Activated gamma-delta T cell (primary cell): ENCODE results near the gene PIBF1.
"Not testable (repeated sequence)": the region's sequence is repeated elsewhere in the genome, so short reads cannot be mapped to it uniquely, and the experiment has no call there.

Source experiments
- DNase-seq: peaks from one replicate; lab custom pipeline; 2025; lab: John Stamatoyannopoulos, UW

The PIBF1 gene

GRCh38 chr13:73011751-73012150, 229.8 kb downstream of the PIBF1 start:
- no peak for DNase-seq

DNA sequence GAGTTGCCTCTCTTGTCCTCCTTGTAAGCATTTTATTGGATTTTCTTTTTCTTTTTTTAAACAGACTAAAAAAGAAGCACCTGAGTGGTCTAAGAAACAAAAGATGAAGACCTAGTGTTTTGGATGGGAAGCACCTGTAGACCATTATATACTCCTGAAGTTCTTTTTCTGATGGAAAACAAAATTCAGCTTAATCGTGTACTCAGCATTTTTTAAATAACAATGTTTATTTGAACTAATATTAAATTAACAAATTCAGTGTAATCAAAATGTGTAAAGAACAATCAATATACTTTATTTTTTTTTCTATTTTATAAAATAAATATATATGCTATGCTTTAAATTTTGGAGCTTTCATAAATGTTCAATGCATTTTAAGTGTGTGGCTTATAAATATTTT, 233.9 kb downstream of the PIBF1 start:
- DNase-seq: no peak

- DNase-seq: no peak
Measured at GRCh38 chr13:73018336-73018735, 236.4 kb downstream of the PIBF1 start.

DNA sequence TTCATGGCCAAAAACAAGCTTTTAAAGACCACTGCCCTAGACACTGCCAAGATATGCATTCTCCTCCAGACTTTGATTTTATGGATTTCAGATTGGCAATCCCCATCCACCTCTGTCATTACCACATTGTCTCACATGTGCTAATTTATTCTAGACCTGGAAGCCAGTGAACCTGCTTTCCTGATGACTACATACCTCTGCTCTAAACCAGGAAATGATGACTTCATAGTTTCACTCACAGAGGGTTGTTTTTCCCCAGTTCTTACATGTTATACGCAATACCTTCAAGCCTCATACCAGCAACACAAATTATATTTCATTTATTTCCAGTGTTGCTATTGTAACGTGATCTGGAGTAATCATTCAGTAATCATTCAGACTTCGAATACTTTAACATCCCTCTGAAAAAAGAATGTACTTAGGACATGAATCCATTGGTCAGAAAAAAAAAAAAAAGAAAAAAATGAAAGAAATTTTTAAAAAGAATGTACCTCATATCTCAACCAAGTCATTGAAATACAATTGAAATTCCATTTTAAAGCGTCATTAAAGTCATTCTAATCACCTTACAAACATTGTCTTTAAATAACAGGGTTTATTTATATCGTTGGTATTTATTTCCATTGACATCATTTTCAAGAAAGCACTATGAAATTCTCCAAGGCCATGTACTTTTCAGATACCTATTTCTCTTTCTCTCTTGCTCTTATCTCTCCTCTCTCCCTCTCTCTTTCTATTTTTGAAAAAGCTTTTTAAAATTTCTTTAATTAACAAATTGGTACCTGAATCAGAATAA, 243.5 kb downstream of the PIBF1 start:
- DNase-seq: no peak

DNA sequence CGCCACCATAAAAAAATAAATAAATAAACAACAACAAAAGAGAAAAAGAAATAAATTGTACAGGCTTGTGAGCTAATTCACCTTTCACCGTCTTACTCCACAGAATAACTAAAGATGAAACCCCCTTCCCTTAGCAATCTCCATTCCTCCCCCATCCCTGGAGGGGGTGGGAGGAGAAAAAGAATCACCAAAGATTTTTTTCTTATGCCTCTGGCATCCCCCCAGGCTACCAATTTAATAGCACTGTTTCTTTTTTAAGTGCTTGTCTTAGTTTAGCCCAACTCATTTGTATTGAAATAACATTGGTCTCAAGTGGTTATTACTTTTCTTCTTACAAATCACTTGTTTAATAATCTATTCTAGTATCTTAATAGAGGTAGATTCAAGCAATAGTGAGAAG, 253.0 kb downstream of the PIBF1 start:
- no peak for DNase-seq

DNA sequence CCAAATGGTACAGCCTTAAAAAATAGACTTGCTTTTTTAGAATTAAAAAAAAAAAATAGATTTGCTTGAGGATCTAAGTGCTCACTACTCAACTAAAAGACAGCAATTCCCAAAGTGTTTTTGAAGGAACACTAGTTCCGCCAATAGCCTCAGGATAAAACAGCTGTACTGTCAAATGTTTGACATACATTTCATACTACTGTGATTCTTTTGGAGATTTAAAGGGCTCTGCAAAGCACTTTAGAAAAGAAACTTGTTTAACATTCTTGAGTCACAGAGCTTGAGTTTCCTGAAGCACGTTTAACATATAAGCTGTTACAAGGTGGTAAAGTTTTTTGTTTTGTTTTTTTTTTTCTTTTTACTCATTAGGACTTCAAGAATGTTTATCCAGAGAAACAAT, 253.7 kb downstream of the PIBF1 start:
- no peak for DNase-seq

DNA sequence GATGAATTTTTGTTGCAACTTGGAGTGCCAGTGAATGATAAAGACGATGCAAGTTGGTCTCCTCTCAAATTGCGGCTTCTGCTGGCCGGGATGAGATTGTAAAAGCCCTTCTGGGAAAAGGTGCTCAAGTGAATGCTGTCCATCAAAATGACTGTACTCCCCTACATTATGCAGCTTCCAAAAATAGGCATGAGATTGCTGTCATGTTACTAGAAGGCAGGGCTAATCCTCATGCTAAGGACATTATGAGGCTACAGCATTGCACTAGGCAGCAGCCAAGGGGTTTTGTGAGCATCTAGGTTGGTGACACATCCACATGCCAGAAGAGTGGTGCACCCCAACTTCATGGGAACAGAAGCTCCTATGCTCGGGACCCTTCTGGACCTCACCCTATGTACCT, 254.6 kb downstream of the PIBF1 start:
- DNase-seq: no peak

GRCh38 chr13:73038064-73038463, 256.1 kb downstream of the PIBF1 start:
- no peak for DNase-seq

- no peak for DNase-seq
Measured at GRCh38 chr13:73039201-73040108, 257.5 kb downstream of the PIBF1 start.

GRCh38 chr13:73040484-73040883, 258.6 kb downstream of the PIBF1 start:
- no peak for DNase-seq

DNA sequence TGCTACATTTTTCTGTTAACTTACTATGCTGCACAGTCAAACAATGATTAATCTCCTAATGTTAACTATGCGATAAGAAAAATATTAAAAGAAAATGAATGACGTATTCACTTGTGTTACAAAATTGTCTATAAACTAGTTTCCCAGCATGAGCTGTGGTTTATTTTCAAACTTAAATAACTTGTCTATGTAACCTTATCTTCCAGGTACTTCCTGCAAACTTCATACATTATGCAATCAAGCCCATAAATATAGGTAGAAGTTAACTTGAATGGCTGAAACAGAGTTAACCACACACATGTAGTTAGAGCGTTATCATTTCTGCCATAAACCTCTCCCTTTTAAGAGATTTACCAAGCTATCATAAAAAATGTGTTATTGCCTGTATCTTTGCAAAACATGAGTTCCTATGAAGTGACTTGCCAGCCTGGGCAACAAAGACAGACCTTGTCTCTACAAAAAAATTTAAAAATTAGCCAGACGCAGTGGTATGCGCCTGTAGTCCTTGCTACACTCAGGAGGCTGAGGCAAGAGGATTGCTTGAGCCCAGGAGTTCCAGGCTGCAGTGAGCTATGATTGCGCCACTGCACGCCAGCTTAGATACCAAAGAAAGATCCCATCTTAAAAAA, 259.1 kb downstream of the PIBF1 start:
- no peak for DNase-seq

- no peak for DNase-seq
Measured at GRCh38 chr13:73045031-73045430, 263.1 kb downstream of the PIBF1 start.

DNA sequence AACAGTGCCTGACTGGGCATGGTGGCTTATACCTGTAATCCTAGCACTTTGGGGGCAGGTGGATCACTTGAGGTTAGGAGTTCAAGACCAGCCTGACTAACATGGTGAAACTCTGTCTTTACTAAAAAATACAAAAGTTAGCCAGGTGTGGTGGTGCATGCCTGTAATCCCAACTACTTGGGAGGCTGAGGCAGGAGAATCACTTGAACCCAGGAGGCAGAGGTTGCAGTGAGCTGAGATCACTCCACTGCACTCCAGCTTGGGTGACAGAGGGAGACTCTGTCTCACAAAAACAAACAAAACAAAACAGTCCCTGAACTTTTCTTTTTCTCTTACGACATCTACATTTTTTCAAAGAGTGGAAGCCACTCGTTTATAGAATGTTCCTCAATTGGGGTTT, 266.7 kb downstream of the PIBF1 start:
- DNase-seq: not testable (repeated sequence)

DNA sequence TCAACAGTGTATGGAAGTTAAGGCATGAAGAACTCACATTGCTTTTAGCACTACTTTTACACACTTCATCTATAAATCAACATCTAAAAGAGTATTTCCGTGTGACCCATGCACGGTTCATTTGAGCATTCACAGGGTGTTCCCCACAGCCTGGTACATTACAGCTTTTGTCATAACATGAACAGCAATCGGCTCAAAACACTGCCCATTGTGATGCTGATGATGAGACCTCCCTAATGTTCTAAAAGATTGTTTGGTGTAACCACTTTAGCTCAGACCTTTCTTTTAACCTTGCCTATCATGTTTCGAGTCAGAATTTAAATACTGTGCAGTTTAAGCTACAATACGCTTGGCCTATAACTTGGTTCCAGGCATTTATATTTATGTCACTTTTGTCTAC, 272.8 kb downstream of the PIBF1 start:
- no peak for DNase-seq

- DNase-seq: no peak
Measured at GRCh38 chr13:73055813-73056564, 274.1 kb downstream of the PIBF1 start.

GRCh38 chr13:73056565-73056962, 274.6 kb downstream of the PIBF1 start:
- DNase-seq: no peak

DNA sequence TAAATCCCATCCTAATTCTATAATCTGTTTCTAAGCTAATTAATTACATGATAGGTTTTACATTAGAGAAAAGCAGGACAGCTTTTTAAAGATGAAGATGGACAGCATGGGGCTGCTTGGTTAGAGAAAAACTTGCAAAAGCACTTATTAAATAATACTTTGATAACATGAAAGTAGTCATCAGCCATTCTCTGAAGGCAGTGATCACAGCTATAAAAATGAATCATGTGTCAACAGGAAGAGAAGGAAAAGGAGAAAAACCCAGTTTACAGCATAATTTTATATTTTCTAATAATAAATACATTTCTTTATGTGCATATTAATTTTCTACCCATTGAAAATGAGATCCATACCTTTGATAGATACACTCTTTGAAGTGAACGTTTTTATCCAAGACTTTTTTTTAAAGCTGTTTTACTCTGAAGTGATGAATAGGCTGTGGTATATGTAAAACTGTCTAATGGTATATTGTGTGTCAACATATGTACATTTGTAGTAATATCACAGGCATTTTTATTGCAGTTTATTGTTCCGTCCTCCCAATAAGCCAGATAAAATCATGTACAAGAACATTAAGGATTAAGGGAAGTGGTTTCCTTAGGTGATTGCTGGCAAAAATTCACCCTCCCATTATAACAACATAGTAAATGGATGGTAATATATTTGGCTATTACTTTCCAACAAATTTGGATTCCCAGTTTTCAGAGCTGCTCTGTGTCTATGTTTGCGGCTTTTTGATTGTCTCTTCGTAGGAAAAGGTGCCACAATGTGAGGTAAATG, 275.5 kb downstream of the PIBF1 start:
- DNase-seq: no peak

DNA sequence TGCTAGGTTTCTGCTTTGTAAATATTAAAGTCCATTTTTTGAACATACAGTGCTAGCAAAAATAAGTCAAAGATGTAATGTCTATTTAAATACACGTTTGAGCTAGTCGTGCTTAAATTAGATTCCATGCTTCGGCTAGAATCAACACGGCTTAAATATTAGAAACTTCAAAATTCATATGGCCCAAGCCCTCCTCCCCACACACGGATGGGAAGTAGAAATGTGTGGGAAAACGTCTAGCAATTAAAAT, 276.1 kb downstream of the PIBF1 start:
- DNase-seq: no peak

GRCh38 chr13:73058432-73058735, 276.5 kb downstream of the PIBF1 start:
- DNase-seq: no peak

DNA sequence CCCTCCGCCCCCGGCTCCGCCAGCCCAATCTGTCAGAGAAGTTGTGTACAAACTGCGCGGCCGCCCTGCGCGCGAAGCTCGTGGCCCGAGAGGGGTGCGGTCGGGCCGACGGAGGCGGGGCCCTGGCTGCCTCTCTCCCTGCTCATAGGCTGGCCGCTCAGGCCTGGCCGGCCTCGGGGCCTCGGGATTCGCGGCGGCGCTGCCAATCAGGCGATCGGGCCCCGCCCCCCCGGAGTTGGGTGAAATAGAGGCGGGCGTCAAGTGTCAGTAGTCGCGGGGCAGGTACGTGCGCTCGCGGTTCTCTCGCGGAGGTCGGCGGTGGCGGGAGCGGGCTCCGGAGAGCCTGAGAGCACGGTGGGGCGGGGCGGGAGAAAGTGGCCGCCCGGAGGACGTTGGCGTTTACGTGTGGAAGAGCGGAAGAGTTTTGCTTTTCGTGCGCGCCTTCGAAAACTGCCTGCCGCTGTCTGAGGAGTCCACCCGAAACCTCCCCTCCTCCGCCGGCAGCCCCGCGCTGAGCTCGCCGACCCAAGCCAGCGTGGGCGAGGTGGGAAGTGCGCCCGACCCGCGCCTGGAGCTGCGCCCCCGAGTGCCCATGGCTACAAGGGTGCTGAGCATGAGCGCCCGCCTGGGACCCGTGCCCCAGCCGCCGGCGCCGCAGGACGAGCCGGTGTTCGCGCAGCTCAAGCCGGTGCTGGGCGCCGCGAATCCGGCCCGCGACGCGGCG, 277.0 kb downstream of the PIBF1 start, which contains the start of gene KLF5:
Gene KLF5 (plus strand): TSS at position 270 of the 724 bp plus-strand sequence. CDS start 323 bp downstream, at position 593.
- DNase-seq: peak; percentile 80
